Stimulated activated CD8-positive, alpha-beta memory T cell treated with anti-CD3 and anti-CD28 coated beads, Interleukin-7, amount 100 ng/mL, for 24 hours (primary cell): ENCODE results near the gene PHLPP1.

ENCODE experiments used
- DNase-seq: peaks from one replicate; pipeline ENCODE4 v3.0.0-alpha.2; 2020; ENCODE audit warnings: low read depth

Gene PHLPP1

DNA sequence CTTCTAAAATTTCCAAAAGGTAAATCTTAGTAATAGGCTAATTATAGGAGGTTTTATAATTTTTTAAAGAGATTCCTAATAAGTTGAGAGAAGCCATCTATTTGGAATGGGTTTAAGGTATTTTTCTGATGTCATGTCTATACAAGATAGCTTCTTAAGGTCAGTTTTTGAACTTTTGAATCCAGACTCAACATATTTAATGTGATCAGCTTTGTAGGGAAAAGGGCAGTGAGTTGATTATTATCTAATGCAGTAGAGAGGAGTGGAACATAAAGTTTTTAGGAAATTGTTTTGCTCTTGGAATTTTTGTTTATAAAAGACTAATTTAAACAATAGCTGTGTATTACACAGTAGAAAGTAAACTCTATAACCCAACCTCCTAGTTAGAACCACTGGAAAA lies 96.3 kb downstream of the PHLPP1 start:
- DNase-seq, result no peak

DNA sequence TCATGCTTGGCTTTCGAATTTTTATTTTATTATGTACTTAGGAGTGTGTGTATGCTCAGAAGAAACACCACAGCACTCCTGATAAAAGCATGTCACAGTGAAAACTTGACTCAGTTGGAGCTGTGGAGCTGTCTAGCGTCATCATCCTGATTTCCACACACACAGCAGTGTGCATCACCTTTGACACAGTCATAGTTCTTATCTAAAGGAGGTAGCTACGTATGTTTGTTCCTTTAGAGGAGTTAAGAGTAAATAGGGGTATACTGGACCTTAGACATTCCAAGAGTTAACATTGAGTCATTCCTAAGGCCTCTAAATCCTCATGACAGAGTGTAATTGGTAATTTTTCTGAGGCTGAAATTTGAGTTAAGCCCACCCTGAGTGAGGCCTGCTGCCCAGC lies 96.9 kb downstream of the PHLPP1 start:
- DNase-seq, result no peak

DNA sequence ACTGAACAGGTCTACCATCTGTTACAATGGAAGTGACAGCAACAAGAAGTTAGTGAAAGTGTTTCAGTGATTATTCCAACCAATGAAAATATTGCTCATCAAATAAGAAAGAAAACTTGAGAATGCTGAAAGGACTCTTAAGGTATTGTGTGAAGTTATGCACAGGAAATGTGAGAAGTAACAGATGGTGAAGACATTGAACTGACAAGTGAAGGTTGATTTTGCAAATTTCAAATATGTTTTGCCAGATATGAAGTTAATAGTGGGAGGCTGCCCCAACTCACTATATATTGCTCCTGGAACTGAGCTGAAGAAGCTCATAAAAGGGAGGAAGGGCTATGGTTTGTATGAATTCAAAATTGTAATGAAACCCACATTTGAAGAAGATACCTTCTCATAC lies 97.5 kb downstream of the PHLPP1 start:
- no peak for DNase-seq

DNA sequence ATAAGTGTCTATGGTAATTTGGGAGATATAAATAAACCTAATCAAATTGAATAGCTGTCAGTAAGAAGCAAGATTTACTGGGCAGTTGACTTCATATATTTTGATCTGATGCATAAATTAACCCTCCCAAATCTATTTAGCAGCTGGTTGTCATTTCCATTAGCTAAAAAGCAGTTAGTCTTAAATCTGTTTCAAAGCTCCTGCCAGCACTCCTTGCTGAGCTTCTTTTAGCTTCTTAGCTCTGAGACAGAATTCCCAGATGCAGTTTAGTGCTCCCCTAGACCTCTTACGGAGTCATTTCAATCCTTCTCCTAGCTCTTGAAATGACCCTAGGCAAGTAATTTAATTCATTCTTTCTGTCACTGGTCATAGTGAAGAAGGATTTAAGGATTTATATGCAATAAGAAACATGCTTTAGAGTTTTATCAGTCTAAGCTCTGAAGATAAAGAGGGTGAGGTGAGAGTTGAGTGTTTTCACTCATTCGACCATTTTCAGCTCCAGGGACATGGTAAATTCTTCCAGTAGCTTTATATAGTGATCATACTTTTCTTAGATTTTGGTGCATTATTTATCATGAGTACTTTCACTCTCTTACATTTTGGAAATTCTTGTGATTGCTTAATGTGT lies 98.9 kb downstream of the PHLPP1 start:
- DNase-seq, result no peak

DNA sequence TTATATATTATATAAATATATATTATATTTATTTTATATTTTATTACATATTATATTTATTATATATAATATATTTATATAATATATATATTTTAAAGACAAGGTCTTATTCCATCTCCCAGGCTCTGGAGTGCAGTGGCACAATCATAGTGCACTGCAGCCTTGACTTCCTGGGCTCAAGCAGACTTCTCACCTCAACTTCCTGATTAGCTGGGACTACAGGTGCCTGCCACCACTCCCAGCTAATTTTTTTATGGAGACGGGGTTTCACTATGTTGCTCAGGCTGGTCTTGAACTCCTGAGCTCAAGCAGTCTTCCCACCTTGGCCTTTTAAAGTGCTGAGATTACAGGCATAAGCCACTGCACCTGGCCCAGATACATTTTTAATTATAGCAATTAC lies 110.0 kb downstream of the PHLPP1 start:
- no peak for DNase-seq

DNA sequence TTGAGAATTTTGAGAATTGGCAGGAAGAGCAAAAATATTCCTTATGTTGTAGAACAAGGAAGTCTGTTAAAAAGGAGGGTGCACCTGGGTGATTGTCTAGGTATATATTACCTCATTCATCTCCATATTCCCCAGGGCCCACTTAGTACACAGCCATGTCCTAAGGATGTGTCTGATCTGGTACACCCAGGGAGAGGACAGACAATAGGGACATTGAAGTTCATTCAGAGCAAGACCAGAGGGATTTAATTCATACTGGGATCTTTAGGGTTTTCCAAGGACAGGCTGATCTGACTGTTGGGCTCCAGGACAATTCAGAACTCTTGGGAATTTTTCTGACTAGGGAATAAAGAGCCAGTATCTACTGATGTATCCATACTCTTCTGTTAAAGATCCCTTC lies 112.1 kb downstream of the PHLPP1 start:
- DNase-seq, result no peak

DNA sequence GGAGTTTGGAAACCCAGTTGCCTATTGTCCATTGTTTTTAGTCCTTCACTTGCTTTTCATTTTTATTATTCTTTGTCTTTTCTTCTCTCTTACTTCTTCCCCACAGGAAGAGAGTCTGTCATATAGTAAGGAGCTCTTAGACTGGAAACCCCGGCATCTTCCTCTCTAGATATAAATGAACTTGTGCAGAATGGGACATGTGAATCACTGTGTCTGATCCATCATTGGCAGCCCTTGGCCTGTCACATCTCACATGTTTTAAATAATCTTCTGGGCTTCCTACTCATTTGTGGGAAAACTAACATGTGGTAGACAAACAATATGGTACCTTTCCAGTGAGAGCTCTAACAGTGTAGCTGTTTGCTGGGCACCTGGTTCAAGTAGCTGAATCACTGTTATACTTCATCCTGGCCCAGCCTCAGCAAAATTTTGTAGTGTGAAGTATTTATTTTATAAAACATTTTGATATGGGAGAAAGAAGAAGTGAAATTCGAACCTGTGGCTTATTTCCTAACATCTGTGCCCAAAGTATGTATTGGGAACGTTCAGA lies 112.8 kb downstream of the PHLPP1 start:
- DNase-seq, result no peak

DNA sequence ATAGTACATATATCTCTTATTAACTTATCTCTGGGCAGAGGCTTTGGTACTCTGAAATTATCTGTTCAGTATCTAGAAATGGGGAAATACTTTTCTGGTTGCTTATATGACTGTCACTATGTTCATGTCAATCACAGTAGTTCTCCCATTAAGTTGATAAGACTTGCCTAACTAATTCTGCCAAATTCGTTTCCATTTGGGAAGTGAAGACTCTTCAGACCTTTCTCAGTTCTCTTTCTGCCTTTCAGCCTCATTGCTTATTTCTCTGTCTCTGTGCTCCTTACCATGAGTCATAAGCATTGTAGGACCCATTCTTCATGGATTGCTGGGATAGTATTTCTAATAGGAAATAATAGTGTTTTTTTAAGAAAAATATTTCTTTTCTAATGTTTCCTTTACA lies 113.5 kb downstream of the PHLPP1 start:
- DNase-seq, result no peak

DNA sequence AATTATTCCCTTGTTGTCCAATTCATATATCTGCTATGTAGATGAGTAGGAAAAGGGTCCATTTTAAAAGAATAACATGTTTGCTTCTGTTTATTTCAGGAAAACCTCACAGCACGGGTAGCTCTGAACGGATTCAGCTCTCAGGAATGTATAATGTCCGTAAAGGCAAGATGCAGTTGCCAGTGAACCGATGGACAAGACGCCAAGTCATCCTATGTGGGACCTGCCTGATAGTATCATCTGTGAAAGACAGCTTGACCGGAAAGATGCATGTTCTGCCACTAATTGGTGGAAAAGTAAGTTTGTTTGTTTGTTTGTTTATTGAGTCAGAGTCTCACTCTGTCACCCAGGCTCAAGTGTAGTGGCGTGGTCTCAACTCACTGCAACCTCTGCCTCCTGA lies 114.6 kb downstream of the PHLPP1 start:
- no peak for DNase-seq

DNA sequence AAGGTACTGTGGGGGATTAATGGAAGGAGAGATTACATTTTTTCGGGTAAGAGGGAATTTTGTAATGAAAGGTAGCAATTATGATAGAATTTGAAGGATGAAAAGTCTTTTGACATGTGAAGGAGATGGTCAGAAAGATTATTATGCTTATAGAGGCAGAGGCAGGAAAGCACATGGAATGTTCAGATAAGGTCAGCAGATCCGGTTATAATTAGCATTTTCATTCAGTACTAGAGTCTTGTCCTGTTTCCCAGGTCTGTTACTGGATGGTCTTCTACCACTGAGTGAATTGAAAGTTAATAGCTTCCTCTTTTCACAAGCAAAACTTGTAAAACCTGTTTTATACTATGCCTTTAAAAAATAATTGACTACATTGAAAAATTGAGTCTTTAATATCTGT lies 116.9 kb downstream of the PHLPP1 start:
- no peak for DNase-seq

DNA sequence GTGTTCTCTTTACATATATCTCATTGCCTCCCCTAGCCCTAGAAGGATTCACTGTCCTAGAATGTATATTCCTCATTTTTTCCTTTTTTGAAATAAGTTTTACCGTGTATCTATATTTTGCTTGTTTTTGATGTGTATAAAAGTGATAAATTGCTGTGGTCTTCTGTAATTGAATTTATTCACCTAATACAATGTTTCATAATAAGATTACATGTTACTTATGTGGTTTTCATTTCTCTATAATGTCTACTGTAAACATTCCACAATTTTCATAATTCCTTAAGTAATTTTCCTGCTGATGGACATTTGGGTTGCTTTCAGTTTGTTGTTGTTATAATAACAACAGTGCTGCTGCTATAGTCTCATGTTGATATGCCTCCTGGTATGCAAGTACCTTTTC lies 118.2 kb downstream of the PHLPP1 start:
- no peak for DNase-seq

DNA sequence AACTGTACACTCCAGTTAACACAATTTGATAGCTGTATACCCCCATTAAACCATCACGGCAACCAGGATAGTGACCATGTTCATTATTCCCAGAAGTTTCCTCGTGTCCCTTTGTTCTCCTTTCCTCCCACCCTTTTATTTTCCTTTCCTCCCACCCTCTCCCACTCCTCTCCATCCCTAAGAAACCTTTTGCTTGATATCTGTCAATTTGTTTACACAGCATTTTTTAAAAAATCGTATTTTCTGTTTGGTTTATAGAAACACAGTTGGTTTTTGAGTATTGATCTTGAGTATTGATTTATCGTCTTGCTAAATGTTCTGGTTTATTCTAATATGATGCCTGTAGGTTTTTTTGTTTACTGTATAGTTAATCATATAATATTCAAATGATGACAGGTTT lies 119.4 kb downstream of the PHLPP1 start:
- DNase-seq, result no peak

DNA sequence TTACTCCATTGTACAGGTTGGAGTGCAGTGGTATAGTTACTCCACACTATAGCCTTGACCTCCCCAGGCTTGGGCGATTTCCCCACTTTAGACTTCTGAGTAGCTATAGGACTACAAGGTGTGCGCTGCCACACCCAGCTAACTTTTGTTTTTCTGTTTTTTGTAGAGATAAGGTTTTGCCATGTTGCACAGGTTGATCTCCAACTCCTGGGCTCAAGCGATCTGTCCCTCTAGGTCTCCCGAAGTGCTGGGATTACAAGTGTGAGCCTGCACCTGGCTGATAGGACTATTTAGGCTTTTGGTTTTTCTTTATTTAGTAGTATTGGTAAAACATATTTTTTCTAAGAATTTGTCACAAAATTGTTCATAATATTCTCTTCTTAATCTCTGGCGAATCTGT lies 121.7 kb downstream of the PHLPP1 start:
- DNase-seq, result no peak

DNA sequence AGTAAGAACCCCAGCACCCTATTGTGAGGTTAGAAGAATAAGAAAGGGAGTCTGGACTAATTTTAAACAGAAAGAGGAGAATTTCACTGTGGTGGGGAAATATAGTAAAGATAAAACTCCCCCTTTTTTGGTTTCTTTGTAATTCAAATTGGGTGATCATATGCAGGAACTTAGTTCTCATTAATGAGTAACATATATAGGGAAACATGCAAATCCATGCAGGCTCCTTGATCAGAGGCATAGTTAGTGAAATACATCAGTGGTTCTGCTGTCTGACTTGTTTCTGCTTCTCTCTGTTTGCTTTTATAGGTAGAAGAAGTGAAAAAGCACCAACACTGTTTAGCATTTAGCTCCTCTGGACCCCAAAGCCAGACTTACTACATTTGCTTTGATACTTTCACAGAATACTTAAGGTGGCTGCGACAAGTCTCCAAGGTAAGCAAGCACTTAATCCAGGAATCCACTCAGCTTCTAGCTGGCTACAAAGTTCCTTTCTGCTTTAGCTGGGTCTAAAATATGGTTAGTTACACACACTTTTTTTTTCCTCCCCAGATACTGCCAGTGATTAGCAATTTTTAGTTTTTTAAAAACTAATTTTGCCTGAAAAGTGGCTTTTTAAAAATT lies 123.2 kb downstream of the PHLPP1 start:
- DNase-seq, result no peak

DNA sequence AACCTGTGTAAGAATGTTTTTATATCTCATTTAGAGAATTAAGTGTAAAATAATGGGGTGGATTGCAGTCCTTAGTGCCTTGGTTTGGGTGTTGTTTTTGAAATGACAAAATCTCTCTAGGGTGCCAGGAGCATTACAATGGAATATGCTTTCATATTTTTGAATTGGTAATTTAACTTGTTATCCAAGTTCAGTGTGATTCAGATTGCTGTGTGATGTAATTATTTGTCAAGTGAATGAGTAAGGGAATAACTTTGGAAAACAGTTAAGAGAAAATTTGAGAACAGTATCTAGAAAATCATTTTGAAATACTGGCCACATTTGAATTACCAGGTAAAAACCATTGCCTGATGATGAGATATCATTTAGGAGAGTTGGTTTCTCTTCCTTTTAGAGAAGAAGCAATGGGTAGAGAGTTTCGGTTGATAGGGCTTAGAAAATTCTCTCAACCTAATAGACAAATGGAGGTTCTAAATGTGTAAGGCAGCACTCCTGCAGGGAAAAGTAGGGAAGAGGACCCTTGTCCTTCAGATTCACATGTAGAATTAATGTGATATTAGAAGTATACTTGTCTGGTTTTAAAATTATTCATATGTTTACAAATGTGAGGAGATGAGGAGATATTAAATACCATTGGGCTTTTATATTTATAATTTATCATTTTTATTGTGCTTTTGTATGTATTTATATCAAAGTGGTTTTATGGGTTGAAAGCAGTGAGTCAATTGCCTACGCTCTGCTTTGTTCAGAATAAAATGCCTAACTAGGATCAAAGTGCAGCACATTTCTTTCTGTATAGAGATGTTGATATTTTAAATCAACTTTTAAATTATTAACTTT lies 124.8 kb downstream of the PHLPP1 start:
- no peak for DNase-seq

DNA sequence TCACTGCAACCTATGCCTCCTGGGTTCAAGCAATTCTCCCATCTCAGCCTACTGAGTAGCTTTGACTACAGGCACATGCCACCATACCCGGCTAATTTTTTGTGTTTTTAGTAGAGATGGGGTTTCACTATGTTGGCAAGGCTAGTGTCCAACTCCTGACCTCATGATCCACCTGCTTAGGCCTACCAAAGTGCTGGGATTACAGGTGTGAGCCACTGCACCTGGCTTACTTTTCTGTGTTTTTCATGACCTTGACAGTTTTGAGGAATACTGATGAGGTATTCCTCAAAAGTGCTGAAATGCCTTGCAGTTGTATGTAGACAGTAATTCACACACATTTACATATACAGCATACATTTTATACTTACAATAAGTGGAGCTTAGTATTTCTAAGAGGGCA lies 126.1 kb downstream of the PHLPP1 start:
- no peak for DNase-seq

DNA sequence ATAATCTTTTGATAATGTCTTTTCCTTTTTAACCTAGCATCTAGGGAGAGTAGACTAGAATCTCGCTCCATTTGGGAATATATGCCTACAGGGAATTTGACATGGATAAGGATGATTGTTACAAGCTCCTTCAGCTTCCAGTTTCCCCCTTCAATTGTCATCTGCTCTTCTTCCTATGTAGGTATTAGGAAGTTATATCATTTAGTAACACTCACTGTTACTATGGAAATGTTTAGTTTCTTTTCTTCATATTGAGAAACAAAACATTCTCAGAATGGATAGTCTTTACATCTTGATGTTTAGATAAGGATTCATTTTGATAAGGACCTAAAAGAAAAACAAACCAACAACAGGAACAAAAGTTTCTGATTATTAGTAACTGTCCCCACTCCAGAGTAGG lies 127.6 kb downstream of the PHLPP1 start:
- no peak for DNase-seq

DNA sequence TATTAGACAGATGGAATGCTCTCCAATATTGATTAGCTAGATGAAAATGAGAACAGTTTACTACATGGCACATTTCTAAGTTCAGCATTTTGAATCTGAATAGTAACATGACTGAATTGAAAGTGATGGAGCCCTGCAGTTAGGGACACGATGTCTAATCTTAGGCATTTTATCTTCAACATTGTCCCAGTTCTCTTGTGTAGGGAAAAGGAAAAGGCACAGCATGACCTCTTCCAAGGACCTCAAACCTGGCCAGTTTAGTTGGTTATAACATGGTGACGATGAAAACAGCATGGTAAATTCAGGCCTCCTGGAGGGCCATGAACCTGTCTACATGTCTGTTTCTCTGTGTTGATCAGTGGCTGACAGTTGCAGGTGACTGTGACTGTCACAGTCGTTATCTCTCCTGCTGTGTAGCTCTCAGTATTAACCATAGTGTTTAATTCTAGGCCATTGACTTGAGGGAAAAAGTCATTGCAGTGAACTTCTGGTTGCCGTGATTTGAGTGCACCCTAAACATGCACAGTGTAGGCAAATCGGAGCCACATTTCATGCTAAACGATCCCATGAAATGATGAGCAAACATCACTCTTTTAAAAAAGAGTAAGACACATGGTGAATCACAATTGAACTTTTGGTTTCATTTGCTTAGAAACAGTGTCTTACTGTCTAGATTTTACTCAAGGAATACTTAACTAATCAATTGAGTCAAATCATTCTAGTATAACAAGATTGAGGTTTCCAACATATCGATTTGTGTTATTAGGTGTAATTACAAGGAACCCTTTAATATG lies 129.7 kb downstream of the PHLPP1 start:
- peak; percentile 4 for DNase-seq

DNA sequence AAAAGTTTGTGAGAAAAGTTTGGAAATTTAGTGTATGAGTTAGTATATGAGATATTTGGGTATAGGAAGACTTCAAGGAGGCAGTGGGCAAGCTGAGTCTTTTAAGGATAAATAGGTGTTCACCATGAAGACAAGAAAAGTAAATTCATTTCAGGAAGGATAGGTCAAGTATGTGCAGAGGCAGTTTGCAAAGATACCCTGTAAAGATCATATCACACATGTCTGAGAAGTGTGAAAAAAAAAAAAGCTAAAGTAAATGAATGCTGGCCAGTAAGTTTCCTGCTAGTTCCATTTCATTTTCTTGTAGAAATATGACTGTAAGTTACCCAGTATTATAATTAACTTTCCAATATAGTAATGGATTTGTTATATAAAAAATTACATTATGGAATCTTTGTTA lies 131.0 kb downstream of the PHLPP1 start:
- DNase-seq, result no peak

DNA sequence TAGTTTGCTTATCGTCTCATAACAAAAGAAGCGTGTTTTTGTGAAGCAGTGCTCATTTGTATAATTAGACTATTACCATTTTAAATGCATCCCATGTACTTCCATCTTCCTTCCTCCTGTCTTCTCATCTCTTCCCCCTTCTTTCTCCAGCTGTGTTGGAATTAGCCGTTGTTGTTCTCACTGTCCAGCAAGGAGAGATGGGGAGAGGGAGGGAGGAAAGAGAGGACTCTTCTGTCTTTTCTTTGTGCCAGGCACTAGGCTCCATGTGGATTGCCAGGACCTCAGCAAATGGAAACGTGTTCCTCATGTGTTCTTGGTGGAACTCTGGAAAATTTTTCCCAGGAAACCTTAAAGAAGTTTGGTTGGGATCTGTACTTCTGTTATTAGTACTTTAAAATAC lies 131.7 kb downstream of the PHLPP1 start:
- DNase-seq, result no peak

DNA sequence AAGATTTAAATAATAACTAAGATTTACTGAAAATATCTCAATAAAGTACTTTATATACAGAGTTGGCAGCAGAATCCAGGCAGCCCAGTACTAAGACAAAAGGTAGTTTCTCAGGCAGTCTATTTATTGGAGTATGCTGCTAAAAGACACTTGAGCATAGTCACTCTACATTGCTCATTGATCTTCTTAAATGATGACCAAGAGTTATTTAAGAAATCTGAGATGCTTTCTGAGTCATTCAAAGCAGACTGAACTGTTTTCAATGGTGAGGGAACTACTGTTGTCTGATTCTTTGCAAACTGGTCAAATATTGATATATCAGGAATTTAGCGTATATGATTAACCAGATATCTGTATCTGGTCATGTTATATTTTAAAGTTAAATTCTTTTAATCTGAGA lies 133.6 kb downstream of the PHLPP1 start:
- no peak for DNase-seq

DNA sequence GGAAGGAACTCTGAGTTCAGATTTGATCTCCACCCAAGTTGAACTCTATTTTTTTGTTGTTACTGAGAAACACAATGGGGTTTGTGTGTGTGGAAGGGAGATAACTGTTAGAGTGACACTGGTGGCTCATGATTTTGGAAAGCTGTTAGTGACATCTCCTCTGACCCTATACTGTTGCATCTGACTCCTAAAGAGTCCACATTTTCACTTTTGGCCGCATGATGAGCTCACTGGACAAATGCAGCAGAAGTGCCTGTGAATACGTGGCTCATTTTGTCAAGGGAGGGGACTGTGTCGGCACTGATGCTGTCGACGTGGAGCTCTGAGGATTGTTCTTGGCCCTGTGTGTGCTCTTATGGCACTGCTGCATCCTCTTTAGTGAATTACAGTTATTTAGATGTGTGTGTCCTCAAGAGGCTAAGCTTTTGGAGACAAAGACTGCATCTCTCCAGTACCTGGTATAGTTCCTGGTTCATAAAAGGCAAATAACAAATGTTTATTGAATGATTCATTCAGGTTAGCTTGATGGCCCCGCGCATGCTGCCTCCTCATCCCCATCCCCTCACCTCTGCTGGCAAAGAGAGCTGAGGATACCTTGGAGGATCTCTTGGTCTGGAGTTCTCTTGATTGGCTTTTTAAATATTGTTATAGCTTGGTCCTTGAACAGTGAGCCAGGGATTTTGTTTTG lies 135.4 kb downstream of the PHLPP1 start:
- no peak for DNase-seq
